HFF-Myc (cell line): ENCODE results near the gene ENTPD1.
A peak's percentile ranks its signal among the peaks of the same experiment; 100 is the strongest.
"Not testable (repeated sequence)": the region's sequence is repeated elsewhere in the genome, so short reads cannot be mapped to it uniquely, and the experiment has no call there.

Experiments used
- DNase-seq: peaks from one replicate; pipeline ENCODE4 v3.0.0-alpha.2; 2011; ENCODE audit warnings: low read depth; ENCODE audit errors: extremely low read depth
- H3K4me3 ChIP-seq: replicated peaks from 2 replicates; pipeline ENCODE4 v1.5.1; 2011; ENCODE audit warnings: low read depth, mild to moderate bottlenecking, control low read depth, low read length
- TF ChIP-seq, protein P1 (sequence below): IDR thresholded peaks from 2 replicates; pipeline ENCODE4 v1.5.1; 2012; ENCODE audit warnings: mild to moderate bottlenecking, low read depth, low read length, control low read depth; ENCODE audit errors: missing control alignments

Gene ENTPD1

DNA sequence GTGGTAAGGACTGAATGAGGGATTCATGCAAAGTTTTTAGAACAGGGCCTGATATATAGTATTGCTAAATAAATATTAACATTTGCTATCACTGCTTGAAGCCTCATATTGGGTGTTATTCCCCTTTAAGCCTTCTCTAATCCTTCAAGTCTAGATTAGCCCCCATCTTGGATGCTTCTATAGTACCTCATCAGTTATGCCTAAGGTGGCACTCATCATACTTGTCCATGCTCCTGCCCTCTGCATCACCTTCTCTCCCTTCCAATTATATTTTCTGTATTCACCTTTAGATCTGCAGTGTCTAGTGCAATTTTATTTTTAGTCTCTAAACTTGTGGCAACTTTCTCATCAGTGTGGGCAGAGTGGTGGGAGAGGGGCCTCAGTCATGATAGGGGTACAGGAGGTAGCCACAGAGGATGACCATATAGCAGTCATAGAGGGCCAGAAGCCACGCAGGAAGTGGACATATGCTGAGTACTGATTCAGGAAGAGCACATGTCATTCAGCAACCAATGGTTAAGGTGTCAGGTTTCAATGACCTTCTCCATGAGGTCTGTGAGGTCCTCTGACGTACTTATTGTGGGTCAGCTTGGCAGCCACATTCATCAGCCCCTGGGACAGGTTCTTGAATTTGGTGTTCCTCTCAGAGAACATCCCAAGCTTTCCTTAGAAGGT, 2.5 kb downstream of the ENTPD1 start:
- TF ChIP-seq, protein P1, sequence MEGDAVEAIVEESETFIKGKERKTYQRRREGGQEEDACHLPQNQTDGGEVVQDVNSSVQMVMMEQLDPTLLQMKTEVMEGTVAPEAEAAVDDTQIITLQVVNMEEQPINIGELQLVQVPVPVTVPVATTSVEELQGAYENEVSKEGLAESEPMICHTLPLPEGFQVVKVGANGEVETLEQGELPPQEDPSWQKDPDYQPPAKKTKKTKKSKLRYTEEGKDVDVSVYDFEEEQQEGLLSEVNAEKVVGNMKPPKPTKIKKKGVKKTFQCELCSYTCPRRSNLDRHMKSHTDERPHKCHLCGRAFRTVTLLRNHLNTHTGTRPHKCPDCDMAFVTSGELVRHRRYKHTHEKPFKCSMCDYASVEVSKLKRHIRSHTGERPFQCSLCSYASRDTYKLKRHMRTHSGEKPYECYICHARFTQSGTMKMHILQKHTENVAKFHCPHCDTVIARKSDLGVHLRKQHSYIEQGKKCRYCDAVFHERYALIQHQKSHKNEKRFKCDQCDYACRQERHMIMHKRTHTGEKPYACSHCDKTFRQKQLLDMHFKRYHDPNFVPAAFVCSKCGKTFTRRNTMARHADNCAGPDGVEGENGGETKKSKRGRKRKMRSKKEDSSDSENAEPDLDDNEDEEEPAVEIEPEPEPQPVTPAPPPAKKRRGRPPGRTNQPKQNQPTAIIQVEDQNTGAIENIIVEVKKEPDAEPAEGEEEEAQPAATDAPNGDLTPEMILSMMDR, result no peak
- no peak for DNase-seq
- no peak overlapping the region for H3K4me3 ChIP-seq

DNA sequence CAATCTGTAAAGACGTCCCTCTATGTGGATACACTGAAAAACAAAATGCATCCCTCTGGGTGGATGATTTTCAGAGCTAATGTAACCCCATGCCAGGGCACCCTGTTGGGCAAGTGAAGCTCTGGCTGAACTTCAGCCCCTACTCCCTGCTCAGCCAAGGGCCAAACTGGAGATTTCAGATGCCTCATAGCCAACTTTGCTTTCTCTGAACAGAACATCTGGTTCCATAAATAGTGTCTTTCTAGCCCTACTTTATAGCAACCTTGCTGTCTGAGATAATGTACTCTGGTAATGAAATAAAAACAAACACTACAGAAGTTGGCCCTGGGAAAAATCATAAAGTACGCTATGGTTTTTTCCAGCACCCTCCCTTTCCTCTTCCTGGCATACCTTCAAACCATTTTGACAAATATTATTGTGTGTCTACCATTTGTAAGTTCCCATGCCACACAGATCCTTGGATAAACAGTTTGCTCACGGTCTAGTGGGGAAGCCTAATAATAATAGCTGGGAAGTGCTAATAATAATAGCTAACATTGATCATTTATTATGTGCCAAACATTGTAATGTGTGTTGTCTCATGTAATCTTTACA, 3.4 kb downstream of the ENTPD1 start:
- TF ChIP-seq, protein P1, result no peak
- H3K4me3 ChIP-seq, result no peak overlapping the region
- DNase-seq, result no peak

DNA sequence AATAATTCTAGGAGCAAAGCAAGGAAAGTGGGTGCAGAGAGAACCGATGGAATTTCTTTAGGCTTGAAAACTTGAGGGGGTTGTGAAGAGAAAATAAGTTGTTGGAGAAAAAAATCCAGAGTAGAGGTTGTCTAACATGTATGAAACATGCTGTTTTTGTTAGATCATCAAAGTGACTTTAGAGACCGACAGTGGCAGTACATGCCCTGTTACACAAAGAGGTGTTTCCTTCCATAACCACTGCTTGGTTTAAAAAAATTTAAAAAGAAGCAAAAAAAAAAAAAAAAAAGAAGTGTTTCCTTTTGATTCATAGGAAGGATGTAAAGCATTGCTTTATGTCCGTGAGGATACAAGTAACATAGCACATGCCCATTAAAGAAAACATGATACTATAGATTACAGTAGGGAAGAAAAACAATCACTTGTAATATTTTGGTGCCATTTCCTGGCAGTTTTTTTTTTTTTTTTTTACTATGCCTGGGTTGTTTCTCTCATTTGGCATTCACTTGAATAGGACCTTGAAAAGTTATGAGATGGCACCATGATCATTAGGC, 6.1 kb downstream of the ENTPD1 start:
- DNase-seq, result no peak
- H3K4me3 ChIP-seq, result no peak overlapping the region
- TF ChIP-seq, protein P1, result no peak

DNA sequence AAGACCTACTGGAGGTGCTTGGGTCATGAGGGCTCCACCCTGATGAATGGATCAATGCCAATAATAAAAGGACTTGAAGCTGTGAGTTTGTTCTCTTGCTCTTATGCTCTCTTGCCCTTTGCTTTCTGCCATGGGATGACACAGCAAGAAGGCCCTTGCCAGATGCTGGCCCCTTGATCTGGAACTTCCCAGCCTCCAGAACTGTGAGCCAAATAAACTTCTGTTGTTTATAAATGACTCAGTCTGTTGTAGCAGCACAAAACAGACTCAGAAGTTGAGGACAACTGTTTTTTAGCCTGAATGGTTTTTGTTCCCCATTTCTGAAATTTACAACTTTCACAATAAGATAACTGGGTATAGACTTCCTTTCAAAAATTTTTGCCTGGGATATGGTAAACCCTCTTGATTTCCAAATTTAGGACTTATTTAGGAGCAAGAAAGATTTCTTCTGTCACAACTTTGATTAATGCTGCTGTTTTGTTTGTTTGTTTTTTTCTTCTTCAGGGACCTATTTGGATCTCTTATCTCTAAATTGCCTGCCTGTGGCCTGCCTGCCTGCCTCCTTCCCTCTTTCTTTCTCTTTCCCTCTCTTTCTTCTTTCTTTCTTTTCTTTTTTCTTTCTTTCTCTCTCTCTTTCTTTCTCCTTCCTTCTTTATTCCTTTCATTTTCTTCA, 12.1 kb downstream of the ENTPD1 start:
- TF ChIP-seq, protein P1, result no peak
- DNase-seq, result peak; percentile 25
- no peak overlapping the region for H3K4me3 ChIP-seq

DNA sequence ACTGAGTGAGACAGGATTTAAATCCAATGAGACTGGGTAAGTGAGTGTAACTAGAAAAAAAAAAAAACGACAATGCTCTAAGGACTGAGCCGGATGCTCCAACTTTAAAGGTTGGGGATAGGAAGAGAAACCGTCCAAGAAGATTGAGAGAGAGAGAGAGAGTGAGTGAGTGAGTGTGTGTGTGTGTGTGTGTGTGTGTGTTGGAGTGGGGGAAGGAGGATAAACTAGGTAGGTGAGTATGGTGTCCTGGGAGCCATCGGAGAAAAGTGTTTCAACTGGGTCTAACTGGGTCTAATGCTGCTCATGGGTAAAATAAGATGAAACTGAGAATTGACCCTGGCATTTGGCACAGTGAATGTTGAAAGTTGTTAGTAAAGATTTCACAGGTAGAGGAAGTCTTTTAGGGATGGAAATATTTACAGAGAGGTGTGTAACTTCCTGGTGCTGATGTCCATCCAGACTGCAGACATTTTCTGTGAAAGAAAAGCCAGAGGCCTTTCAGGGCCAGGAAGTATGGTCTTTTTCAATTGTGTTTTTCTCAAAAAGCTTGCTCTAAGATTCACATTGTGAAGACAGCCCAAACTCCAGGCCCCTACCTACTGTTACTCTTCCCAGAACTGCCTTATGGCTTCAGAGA, 14.2 kb downstream of the ENTPD1 start:
- TF ChIP-seq, protein P1, result no peak
- no peak overlapping the region for H3K4me3 ChIP-seq
- no peak for DNase-seq

DNA sequence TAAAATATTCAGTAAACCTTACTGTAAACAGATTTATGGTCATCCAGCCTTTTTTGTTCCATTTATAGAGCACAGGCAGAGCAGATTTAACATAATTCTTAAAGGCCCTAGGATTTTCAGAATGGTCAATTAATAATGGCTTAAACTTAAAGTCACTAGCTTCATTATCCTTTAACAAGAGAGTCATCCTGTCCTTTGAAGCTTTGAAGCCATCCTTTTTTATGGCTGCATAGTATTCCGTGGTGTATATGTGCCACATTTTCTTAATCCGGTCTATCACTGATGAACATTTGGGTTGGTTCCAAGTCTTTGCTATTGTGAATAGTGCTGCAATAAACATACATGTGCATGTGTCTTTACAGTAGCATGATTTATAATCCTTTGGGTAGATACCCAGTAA, 17.5 kb downstream of the ENTPD1 start:
- not testable (repeated sequence) for H3K4me3 ChIP-seq, DNase-seq

DNA sequence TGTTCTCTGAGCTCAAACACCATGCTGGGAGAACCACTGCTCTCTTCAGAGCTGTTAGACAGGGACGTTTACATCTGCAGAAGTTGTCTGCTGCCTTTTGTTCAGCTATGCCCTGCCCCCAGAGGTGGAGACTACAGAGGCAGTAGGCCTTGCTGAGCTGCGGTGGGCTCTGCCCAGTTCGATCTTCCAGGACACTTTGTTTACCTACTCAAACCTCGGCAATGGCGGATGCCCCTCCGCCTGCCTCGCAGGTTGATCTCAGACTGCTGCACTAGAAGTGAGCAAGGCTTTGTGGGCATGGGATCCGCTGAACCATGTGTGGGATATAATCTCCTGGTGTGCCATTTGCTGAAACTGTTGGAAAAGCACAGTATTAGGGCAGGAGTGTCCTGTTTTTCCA, 21.7 kb downstream of the ENTPD1 start:
- not testable (repeated sequence) for DNase-seq, H3K4me3 ChIP-seq
